Measurements from ENCODE around the gene ALG14.

- TF ChIP-seq CTCF (IDR thresholded peaks at IDR 0.05; ENCODE audit: insufficient read depth, low read length) (no peak), GABPA (IDR thresholded peaks at IDR 0.05; ENCODE audit: low read depth) (no peak), SPI1 (IDR thresholded peaks at IDR 0.05; ENCODE audit: borderline replicate concordance, low read depth) (no peak)
- TF ChIP-seq, protein P1, sequence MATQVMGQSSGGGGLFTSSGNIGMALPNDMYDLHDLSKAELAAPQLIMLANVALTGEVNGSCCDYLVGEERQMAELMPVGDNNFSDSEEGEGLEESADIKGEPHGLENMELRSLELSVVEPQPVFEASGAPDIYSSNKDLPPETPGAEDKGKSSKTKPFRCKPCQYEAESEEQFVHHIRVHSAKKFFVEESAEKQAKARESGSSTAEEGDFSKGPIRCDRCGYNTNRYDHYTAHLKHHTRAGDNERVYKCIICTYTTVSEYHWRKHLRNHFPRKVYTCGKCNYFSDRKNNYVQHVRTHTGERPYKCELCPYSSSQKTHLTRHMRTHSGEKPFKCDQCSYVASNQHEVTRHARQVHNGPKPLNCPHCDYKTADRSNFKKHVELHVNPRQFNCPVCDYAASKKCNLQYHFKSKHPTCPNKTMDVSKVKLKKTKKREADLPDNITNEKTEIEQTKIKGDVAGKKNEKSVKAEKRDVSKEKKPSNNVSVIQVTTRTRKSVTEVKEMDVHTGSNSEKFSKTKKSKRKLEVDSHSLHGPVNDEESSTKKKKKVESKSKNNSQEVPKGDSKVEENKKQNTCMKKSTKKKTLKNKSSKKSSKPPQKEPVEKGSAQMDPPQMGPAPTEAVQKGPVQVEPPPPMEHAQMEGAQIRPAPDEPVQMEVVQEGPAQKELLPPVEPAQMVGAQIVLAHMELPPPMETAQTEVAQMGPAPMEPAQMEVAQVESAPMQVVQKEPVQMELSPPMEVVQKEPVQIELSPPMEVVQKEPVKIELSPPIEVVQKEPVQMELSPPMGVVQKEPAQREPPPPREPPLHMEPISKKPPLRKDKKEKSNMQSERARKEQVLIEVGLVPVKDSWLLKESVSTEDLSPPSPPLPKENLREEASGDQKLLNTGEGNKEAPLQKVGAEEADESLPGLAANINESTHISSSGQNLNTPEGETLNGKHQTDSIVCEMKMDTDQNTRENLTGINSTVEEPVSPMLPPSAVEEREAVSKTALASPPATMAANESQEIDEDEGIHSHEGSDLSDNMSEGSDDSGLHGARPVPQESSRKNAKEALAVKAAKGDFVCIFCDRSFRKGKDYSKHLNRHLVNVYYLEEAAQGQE (IDR thresholded peaks at IDR 0.05; ENCODE audit: insufficient replicate concordance, low read depth), result no peak
Measured at GRCh38 chr1:95113684-95114083, 40.9 kb upstream of the ALG14 start.
